CD4-positive, CD25-positive, alpha-beta regulatory T cell (primary cell): ENCODE results near the gene IL22RA2. TPM values are rescaled to one million over a fixed set of nuclear protein-coding genes. Genes with fewer than 3 reads are reported as not detected.

ENCODE experiments used
- ATAC-seq, 2 donors: fragments of 150-1000 bp; cut with Tn5 transposase; one replicate each; pipeline ENCODE4 v1.10.0; 2021; ENCODE audit warnings: low read depth in 2 of 2, moderate number of reproducible peaks in 2 of 2, moderate library complexity in 1 of 2
- DNase-seq, 3 donors: peaks; one replicate each; pipeline versions ENCODE4 v3.0.0 to v3.0.0-alpha.2; 2012 to 2022; ENCODE audit warnings: mixed read lengths in 1 of 3
- H3K27ac ChIP-seq: one replicate; pipeline ENCODE4 v1.7.0; 2013; ENCODE audit warnings: mild to moderate bottlenecking, low read length; ENCODE audit not compliant: insufficient read depth, poor library complexity, severe bottlenecking
- H3K27me3 ChIP-seq: one replicate; pipeline ENCODE4 v1.7.0; 2013; ENCODE audit warnings: low read length; ENCODE audit not compliant: control insufficient read depth, insufficient read depth
- H3K36me3 ChIP-seq: one replicate; pipeline ENCODE4 v1.7.0; 2013; ENCODE audit warnings: mild to moderate bottlenecking, low read length, moderate library complexity; ENCODE audit not compliant: control insufficient read depth, insufficient read depth
- H3K4me1 ChIP-seq: 2 replicates; pipeline ENCODE4 v1.7.0; 2013; ENCODE audit warnings: mild to moderate bottlenecking, low read length; ENCODE audit not compliant: insufficient read depth, control insufficient read depth, poor library complexity, severe bottlenecking
- H3K4me3 ChIP-seq: one replicate; pipeline ENCODE4 v1.7.0; 2013; ENCODE audit warnings: low read depth, mild to moderate bottlenecking, low read length, moderate library complexity
- H3K9me3 ChIP-seq, 2 experiments: 1 replicate in 1 of 2; 2 replicates in 1 of 2; pipeline ENCODE4 v1.7.0; 2013; ENCODE audit warnings: low read length in 2 of 2, mild to moderate bottlenecking in 1 of 2, moderate library complexity in 1 of 2; ENCODE audit not compliant: control insufficient read depth in 2 of 2
- H3K27ac Mint-ChIP-seq, 3 donors: one replicate each; pipeline ENCODE4 v1.8.0; 2020 to 2022; ENCODE audit warnings: mild to moderate bottlenecking in 3 of 3, mixed read lengths in 3 of 3, moderate library complexity in 2 of 3
- H3K27me3 Mint-ChIP-seq: one replicate; pipeline ENCODE4 v1.8.0; 2022; ENCODE audit warnings: mild to moderate bottlenecking, mixed read lengths
- H3K36me3 Mint-ChIP-seq: one replicate; pipeline ENCODE4 v1.8.0; 2020; ENCODE audit warnings: mixed read lengths
- H3K4me1 Mint-ChIP-seq, 4 donors: one replicate each; pipeline ENCODE4 v1.8.0; 2020 to 2022; ENCODE audit warnings: mixed read lengths in 4 of 4, mild to moderate bottlenecking in 1 of 4
- H3K4me3 Mint-ChIP-seq, 4 donors: one replicate each; pipeline ENCODE4 v1.8.0; 2020 to 2022; ENCODE audit warnings: mild to moderate bottlenecking in 4 of 4, mixed read lengths in 4 of 4, moderate library complexity in 3 of 4
- H3K9me3 Mint-ChIP-seq, 7 donors: one replicate each; pipeline ENCODE4 v1.8.0; 2020 to 2022; ENCODE audit warnings: mixed read lengths in 7 of 7, mild to moderate bottlenecking in 3 of 7, moderate library complexity in 2 of 7
- polyA plus RNA-seq, 4 donors: library from polyadenylated mRNA; unstranded; fragments of 300-500 nt; fragmentation: Illumina TruSeq; gene quantifications; one replicate each; pipeline ENCODE4 v1.2.3, GENCODE V29; 2021
- total RNA-seq: library from RNA; stranded (reverse); gene quantifications from one replicate; pipeline ENCODE4 v1.2.3, GENCODE V29; 2022

IL22RA2 gene
- total and polyA plus RNA-seq, 5 donors from 2014 or later = not detected

DNA sequence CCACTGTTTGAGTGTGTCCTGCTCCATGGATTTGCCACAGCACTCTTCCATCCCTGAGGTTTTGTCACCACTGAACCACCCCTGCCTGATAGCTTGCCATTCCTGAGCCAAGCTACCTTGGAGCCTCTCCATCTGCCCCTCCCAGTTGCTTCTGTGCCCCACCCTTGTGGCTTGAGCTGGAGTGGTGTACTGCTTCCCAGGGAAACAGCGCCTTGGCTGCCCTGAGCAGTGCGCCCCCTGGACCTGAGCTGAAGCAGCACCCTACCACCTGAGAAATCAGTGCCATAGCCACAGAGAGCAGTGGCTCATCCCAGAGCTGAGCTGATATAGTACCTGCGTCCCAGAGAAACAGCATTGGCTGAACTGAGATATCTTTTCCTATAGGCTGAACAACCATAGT, 40.3 kb downstream of the IL22RA2 start:
- H3K27me3 ChIP-seq = peaks cover 9% of the 10 kb centered on the region
- H3K4me1 Mint-ChIP-seq = no peaks in the 10 kb centered on the region
- H3K4me3 Mint-ChIP-seq = no peak overlapping the region
- no peak overlapping the region for H3K27ac ChIP-seq
- no peak overlapping the region for H3K4me3 ChIP-seq
- no peaks in the 10 kb centered on the region for H3K36me3 ChIP-seq
- no peaks in the 10 kb centered on the region for H3K36me3 Mint-ChIP-seq
- no peaks in the 10 kb centered on the region for H3K4me1 ChIP-seq
- H3K27ac Mint-ChIP-seq = no peak overlapping the region
- DNase-seq (no peak), ATAC-seq (no peak)
- H3K9me3 Mint-ChIP-seq = peaks cover 0 to 10% (median 5%) of the 10 kb centered on the region in 7 donors
- peaks cover 12 to 17% of the 10 kb centered on the region in 2 experiments for H3K9me3 ChIP-seq
- H3K27me3 Mint-ChIP-seq = peaks cover 32% of the 10 kb centered on the region

DNA sequence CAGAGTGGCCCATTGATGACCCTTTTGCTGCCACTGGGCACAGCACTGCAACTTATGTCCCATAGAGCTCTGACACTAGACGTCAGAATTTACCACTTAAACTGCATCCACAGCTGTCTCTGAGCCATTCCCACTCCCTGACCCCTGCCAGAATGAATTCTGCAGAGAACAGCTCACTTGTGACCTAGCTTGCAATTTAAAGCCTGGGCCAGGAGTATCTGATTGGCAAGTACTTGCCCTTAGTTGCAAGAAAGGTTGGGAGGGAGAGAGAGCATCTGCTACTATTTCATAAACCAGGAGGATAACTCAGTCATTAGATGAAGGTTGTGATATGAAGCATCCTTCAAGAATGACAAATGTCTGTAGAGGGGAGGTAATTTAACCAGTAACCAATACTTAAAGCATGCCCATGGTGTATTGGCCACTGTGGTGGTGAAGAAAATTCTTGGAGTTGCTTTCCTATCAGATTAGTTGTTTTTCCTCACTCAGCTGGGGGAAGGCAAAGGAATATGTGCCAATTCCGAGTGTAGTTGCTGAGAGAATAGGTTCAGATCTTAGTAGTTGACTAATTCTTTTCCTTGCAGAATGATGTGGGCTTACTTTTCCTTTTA, 46.5 kb downstream of the IL22RA2 start:
- no peaks in the 10 kb centered on the region for H3K36me3 Mint-ChIP-seq
- Histone ChIP-seq H3K9me3 (no peaks in the 10 kb centered on the region), H3K4me3 (no peak overlapping the region), H3K4me1 (no peaks in the 10 kb centered on the region), H3K36me3 (no peaks in the 10 kb centered on the region), H3K27ac (no peak overlapping the region), H3K27me3 (peaks cover 5% of the 10 kb centered on the region)
- H3K27ac Mint-ChIP-seq = no peak overlapping the region
- H3K4me1 Mint-ChIP-seq = no peaks in the 10 kb centered on the region
- peaks cover 0 to 5% (median 3%) of the 10 kb centered on the region in 7 donors for H3K9me3 Mint-ChIP-seq
- ATAC-seq = no peak
- no peak overlapping the region for H3K4me3 Mint-ChIP-seq
- no peak for DNase-seq
- H3K27me3 Mint-ChIP-seq = peaks cover 25% of the 10 kb centered on the region

DNA sequence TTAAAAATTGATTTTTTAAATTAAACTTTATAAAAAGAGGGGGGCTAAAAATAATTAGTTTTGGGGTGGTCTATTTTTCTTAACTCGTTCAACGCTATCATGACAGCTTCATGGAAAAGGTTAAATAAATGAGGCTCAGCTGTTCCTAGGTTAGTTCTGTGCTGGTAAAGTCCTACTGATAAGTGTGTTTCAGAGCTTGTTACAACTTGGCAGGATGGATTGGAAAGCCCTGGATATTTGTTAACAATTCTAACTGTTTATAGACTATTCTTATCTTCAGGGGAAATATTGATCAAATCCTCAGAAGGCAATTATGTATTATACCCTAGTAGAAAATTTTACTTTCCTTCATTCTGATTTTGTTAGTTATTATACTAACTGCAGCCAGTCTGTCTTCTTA, 50.4 kb downstream of the IL22RA2 start:
- peaks cover 16% of the 10 kb centered on the region for H3K27me3 Mint-ChIP-seq
- no peak overlapping the region for H3K27ac ChIP-seq
- H3K36me3 Mint-ChIP-seq = no peaks in the 10 kb centered on the region
- DNase-seq (no peak), ATAC-seq (no peak)
- no peak overlapping the region for H3K4me3 ChIP-seq
- H3K4me3 Mint-ChIP-seq = no peak overlapping the region
- H3K4me1 Mint-ChIP-seq = no peaks in the 10 kb centered on the region
- peaks cover 5 to 7% of the 10 kb centered on the region in 2 experiments for H3K9me3 ChIP-seq
- H3K4me1 ChIP-seq = no peaks in the 10 kb centered on the region
- H3K36me3 ChIP-seq = no peaks in the 10 kb centered on the region
- H3K9me3 Mint-ChIP-seq = peaks cover 0 to 16% (median 4%) of the 10 kb centered on the region in 7 donors
- H3K27ac Mint-ChIP-seq = no peak overlapping the region
- no peaks in the 10 kb centered on the region for H3K27me3 ChIP-seq

DNA sequence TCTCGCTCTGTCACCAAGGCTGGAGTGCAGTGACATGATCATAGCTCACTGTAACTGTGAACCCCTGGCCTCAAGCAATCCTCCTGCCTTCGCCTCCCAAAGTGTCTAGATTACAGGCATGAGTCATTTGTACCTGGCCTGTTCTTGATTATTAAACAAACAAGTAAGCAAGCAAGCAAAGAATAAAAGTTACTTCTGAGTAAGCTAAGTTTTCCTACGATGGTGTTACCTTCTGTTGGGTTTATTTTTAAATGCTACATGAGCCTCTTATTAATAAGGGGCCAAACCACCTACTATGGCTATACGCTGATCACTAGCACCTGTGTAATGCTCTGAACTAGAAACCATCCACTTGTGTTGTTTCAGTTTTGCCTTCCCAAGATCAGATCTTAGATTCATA, 50.8 kb downstream of the IL22RA2 start:
- Mint-ChIP-seq H3K4me1 (no peaks in the 10 kb centered on the region), H3K4me3 (no peak overlapping the region), H3K27ac (no peak overlapping the region), H3K9me3 (peaks cover 0 to 16% (median 6%) of the 10 kb centered on the region in 7 donors), H3K36me3 (no peaks in the 10 kb centered on the region), H3K27me3 (peaks cover 20% of the 10 kb centered on the region)
- Histone ChIP-seq H3K9me3 (peaks cover 5 to 7% of the 10 kb centered on the region in 2 experiments), H3K4me3 (no peak overlapping the region), H3K36me3 (no peaks in the 10 kb centered on the region), H3K27ac (no peak overlapping the region), H3K27me3 (no peaks in the 10 kb centered on the region), H3K4me1 (no peaks in the 10 kb centered on the region)
- no peak for DNase-seq
- no peak for ATAC-seq

DNA sequence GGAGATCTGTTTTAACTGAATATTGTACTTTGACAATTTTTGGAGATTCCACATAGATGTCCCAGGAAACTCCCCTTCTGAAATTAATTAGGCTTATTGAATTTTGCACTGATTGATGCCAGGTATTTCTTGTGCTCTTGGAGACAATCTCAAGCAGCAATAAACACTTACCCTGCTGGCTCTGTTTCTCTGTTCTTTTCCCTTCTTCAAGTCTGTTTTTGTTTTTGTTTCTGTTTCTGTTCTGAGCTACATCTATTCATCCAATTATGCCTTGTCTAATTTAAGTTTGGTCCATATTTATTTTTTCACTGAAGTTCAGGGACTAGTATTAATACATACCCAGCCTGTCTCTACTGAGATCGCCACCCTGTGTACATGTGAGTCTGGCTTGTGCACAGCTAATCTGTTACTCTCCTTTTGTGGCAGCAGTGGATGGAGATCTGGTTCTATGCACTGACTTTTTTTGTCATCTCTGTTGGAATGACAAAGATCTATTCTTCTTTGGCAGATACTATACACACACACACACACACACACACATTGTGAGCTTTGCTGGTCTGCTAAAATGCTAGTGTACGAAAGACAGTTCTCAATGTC, 51.9 kb downstream of the IL22RA2 start:
- Histone ChIP-seq H3K4me3 (no peak overlapping the region), H3K9me3 (peaks cover 5 to 7% of the 10 kb centered on the region in 2 experiments), H3K36me3 (no peaks in the 10 kb centered on the region), H3K27ac (no peak overlapping the region), H3K4me1 (no peaks in the 10 kb centered on the region), H3K27me3 (no peaks in the 10 kb centered on the region)
- H3K9me3 Mint-ChIP-seq = peaks cover 2 to 20% (median 6%) of the 10 kb centered on the region in 7 donors
- no peaks in the 10 kb centered on the region for H3K36me3 Mint-ChIP-seq
- peaks cover 17% of the 10 kb centered on the region for H3K27me3 Mint-ChIP-seq
- ATAC-seq = no peak
- no peaks in the 10 kb centered on the region for H3K4me1 Mint-ChIP-seq
- no peak for DNase-seq
- H3K27ac Mint-ChIP-seq = no peak overlapping the region
- H3K4me3 Mint-ChIP-seq = no peak overlapping the region

DNA sequence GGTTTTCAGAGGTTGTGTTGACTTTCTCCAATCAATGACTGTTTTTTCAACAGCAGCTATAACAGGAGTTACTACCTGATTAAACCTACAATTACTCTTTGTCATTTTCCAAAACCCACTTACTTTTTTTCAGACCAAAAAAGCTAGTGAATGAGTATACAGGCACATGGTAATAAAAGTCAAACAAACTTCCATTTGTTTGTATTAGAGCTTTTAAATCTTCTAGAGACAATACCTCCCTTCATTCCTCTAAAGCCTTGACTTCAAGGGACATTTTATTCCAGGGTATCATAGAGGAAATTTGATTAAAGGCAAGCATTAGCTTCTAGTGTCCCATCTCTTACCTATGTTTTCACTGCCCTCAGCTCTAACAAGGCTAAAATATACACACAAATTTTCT, 52.7 kb downstream of the IL22RA2 start:
- H3K36me3 Mint-ChIP-seq = no peaks in the 10 kb centered on the region
- H3K27me3 Mint-ChIP-seq = peaks cover 13% of the 10 kb centered on the region
- no peak overlapping the region for H3K27ac Mint-ChIP-seq
- peaks cover 2 to 20% (median 4%) of the 10 kb centered on the region in 7 donors for H3K9me3 Mint-ChIP-seq
- no peak overlapping the region for H3K4me3 Mint-ChIP-seq
- Histone ChIP-seq H3K4me1 (no peaks in the 10 kb centered on the region), H3K27me3 (no peaks in the 10 kb centered on the region), H3K9me3 (peaks cover 5 to 7% of the 10 kb centered on the region in 2 experiments), H3K36me3 (no peaks in the 10 kb centered on the region), H3K4me3 (no peak overlapping the region), H3K27ac (no peak overlapping the region)
- ATAC-seq (no peak), DNase-seq (no peak)
- no peaks in the 10 kb centered on the region for H3K4me1 Mint-ChIP-seq

DNA sequence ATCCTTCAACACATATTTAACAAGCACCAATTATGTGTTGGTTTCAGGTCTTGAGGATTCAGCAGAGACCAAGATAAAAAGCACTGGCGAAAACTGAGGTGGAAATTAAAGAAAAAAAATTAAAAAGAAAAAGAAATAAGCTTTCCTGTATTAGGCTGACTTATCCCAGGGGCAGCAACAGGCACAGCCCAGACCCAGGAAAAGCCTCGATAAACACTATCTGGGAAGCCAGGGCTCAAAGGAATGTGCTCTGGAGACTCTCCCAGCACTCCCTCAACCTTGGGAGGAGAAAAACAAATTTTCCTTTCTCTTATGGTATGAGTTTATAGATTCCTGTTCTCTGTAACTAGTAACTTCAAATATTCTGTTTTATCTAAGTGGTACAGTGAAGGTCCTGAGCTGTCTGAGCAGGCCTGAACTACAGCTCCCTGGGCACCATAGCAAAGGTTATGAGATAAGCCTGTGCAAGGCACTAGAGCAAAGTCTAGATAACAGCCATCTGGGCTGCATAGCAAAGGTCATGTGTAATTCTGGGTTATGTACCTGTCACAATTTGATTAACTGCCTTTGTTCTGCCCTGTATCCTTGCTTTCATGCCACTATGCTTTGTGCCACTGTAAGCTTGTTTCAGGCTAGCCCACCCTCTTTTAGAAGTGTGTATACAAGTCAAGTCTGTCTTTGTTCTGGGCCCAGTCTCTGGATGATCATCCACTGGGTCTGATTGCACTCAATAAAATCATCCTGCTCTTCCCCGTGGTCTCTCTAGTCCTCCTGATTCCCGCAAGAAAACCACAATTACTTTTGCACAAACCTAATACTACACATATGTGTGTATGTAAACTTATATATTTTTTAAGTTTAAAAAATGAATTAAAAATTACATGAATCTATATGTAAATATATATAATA, 54.0 kb downstream of the IL22RA2 start:
- no peaks in the 10 kb centered on the region for H3K4me1 Mint-ChIP-seq
- no peaks in the 10 kb centered on the region for H3K4me1 ChIP-seq
- no peaks in the 10 kb centered on the region for H3K27me3 ChIP-seq
- H3K27ac Mint-ChIP-seq = no peak overlapping the region
- ATAC-seq = no peak
- H3K36me3 ChIP-seq = no peaks in the 10 kb centered on the region
- H3K36me3 Mint-ChIP-seq = no peaks in the 10 kb centered on the region
- peaks cover 2 to 20% (median 4%) of the 10 kb centered on the region in 7 donors for H3K9me3 Mint-ChIP-seq
- H3K27me3 Mint-ChIP-seq = peaks cover 13% of the 10 kb centered on the region
- DNase-seq = no peak
- H3K27ac ChIP-seq = no peak overlapping the region
- H3K4me3 ChIP-seq = no peak overlapping the region
- no peak overlapping the region for H3K4me3 Mint-ChIP-seq
- peaks cover 5 to 7% of the 10 kb centered on the region in 2 experiments for H3K9me3 ChIP-seq
